SK-N-SH treated with all-trans-retinoic acid at 6 μM for 48 hours (cell line): ENCODE measurements around the gene PRB3.

Source experiments
- ATAC-seq: fragments of 200-7000 bp; cut with Tn5 transposase; 3 replicates; pipeline ENCODE4 v1.9.1; 2020; ENCODE audit warnings: mild to moderate bottlenecking, moderate library complexity
- ARNTL ChIP-seq: fragments of 450-650 bp; formaldehyde crosslinking; IDR thresholded peaks from 2 replicates; pipeline ENCODE4 v1.5.0; 2020; ENCODE audit warnings: low read depth, mild to moderate bottlenecking, moderate library complexity, borderline replicate concordance
- BACH2 ChIP-seq: fragments of 250-450 bp; sonication (Bioruptor Pico); IDR thresholded peaks from 2 replicates; pipeline ENCODE4 v1.9.0; 2021; ENCODE audit warnings: mild to moderate bottlenecking, borderline replicate concordance
- CSDC2 ChIP-seq: fragments of 250-450 bp; sonication (Bioruptor Pico); IDR thresholded peaks from 2 replicates; pipeline ENCODE4 v1.5.0; 2020; ENCODE audit warnings: mild to moderate bottlenecking, moderate library complexity
- CSRNP3 ChIP-seq: fragments of 250-450 bp; sonication (Bioruptor Pico); IDR thresholded peaks from 2 replicates; pipeline ENCODE4 v1.5.1; 2021; ENCODE audit warnings: mild to moderate bottlenecking, moderate library complexity
- ESRRG ChIP-seq: fragments of 250-450 bp; sonication (Bioruptor Pico); IDR thresholded peaks from 2 replicates; pipeline ENCODE4 v1.6.1; 2021; ENCODE audit warnings: mild to moderate bottlenecking
- GLIS3 ChIP-seq: fragments of 250-450 bp; sonication (Bioruptor Pico); IDR thresholded peaks from 2 replicates; pipeline ENCODE4 v1.5.0; 2020; ENCODE audit warnings: mild to moderate bottlenecking, moderate library complexity
- ISL1 ChIP-seq: fragments of 250-450 bp; sonication (Bioruptor Pico); IDR thresholded peaks from 2 replicates; pipeline ENCODE4 v2.1.2; 2022; ENCODE audit warnings: mild to moderate bottlenecking, moderate library complexity
- OSR1 ChIP-seq: fragments of 250-450 bp; sonication (Bioruptor Pico); IDR thresholded peaks from 2 replicates; pipeline ENCODE4 v1.8.0; 2022; ENCODE audit warnings: moderate library complexity, mild to moderate bottlenecking, inconsistent platforms
- PATZ1 ChIP-seq: fragments of 250-450 bp; sonication (Bioruptor Pico); IDR thresholded peaks from 2 replicates; pipeline ENCODE4 v1.8.0; 2020; ENCODE audit warnings: mild to moderate bottlenecking, moderate library complexity, borderline replicate concordance
- PPARA ChIP-seq: fragments of 250-450 bp; sonication (Bioruptor Pico); IDR thresholded peaks from 2 replicates; pipeline ENCODE4 v1.5.0; 2020; ENCODE audit warnings: mild to moderate bottlenecking, borderline replicate concordance
- RARB ChIP-seq: fragments of 250-450 bp; sonication (Bioruptor Pico); IDR thresholded peaks from 2 replicates; pipeline ENCODE4 v1.8.0; 2021; ENCODE audit warnings: mild to moderate bottlenecking, moderate library complexity
- SNAI2 ChIP-seq: fragments of 250-450 bp; sonication (Bioruptor Pico); IDR thresholded peaks from 2 replicates; pipeline ENCODE4 v1.5.0; 2020; ENCODE audit warnings: mild to moderate bottlenecking, moderate library complexity
- TCF4 ChIP-seq: fragments of 250-450 bp; sonication (Bioruptor Pico); IDR thresholded peaks from 2 replicates; pipeline ENCODE4 v1.8.0; 2021; ENCODE audit warnings: mild to moderate bottlenecking, moderate library complexity, borderline replicate concordance
- TOX ChIP-seq: fragments of 250-450 bp; sonication (Bioruptor Pico); IDR thresholded peaks from 2 replicates; pipeline ENCODE4 v1.8.0; 2021; ENCODE audit warnings: mild to moderate bottlenecking, moderate library complexity, borderline replicate concordance
- TSHZ2 ChIP-seq: fragments of 250-450 bp; sonication (Bioruptor Pico); IDR thresholded peaks from 2 replicates; pipeline ENCODE4 v1.5.0; 2020; ENCODE audit warnings: mild to moderate bottlenecking, moderate library complexity
- ZC3H10 ChIP-seq: fragments of 250-450 bp; sonication (Bioruptor Pico); IDR thresholded peaks from 2 replicates; pipeline ENCODE4 v1.5.1; 2021; ENCODE audit warnings: mild to moderate bottlenecking, moderate library complexity
- ZFP3 ChIP-seq: fragments of 250-450 bp; sonication (Bioruptor Pico); IDR thresholded peaks from 2 replicates; pipeline ENCODE4 v1.5.0; 2020; ENCODE audit warnings: mild to moderate bottlenecking, moderate library complexity
- ZFP30 ChIP-seq: fragments of 450-650 bp; formaldehyde crosslinking; IDR thresholded peaks from 2 replicates; pipeline ENCODE4 v1.5.0; 2022; ENCODE audit warnings: mild to moderate bottlenecking, moderate library complexity
- ZNF565 ChIP-seq: fragments of 450-650 bp; formaldehyde crosslinking; conservative IDR thresholded peaks from 2 replicates; pipeline ENCODE4 v1.5.0; 2020; ENCODE audit warnings: low read depth, mild to moderate bottlenecking, moderate library complexity
- ZNF70 ChIP-seq: fragments of 450-650 bp; formaldehyde crosslinking; IDR thresholded peaks from 2 replicates; pipeline ENCODE4 v1.5.0; 2020; ENCODE audit warnings: mild to moderate bottlenecking, moderate library complexity
- ZNF8 ChIP-seq: fragments of 450-650 bp; formaldehyde crosslinking; IDR thresholded peaks from 2 replicates; pipeline ENCODE4 v1.5.0; 2020; ENCODE audit warnings: mild to moderate bottlenecking, moderate library complexity

Gene PRB3

GRCh38 chr12:11242656-11243055 lies 26.9 kb downstream of the PRB3 start:
- no peak for TF ChIP-seq ZNF8 (CRISPR knock-in tag)
- TF ChIP-seq PATZ1 (CRISPR knock-in tag) = no peak
- TF ChIP-seq PPARA (CRISPR knock-in tag) = no peak
- no peak for TF ChIP-seq ZFP30 (CRISPR knock-in tag)
- no peak for TF ChIP-seq ZC3H10 (CRISPR knock-in tag)
- no peak for TF ChIP-seq TCF4
- no peak for ATAC-seq

- no peak for TF ChIP-seq ZFP3 (CRISPR knock-in tag)
- TF ChIP-seq RARB = no peak
- no peak for TF ChIP-seq BACH2 (CRISPR knock-in tag)
- TF ChIP-seq ESRRG (CRISPR knock-in tag) = no peak
- no peak for TF ChIP-seq GLIS3 (CRISPR knock-in tag)
- no peak for TF ChIP-seq PATZ1 (CRISPR knock-in tag)
- TF ChIP-seq ISL1 (CRISPR knock-in tag) = no peak
- no peak for TF ChIP-seq PPARA (CRISPR knock-in tag)
- no peak for TF ChIP-seq CSDC2 (CRISPR knock-in tag)
- no peak for TF ChIP-seq TOX (CRISPR knock-in tag)
- no peak for TF ChIP-seq TSHZ2 (CRISPR knock-in tag)
- TF ChIP-seq TCF4 = no peak
- TF ChIP-seq OSR1 (CRISPR knock-in tag) = no peak
- TF ChIP-seq CSRNP3 = no peak
- TF ChIP-seq ZNF565 (CRISPR knock-in tag) = no peak
- TF ChIP-seq ZNF70 (CRISPR knock-in tag) = no peak
- no peak for TF ChIP-seq SNAI2 (CRISPR knock-in tag)
- TF ChIP-seq ARNTL (CRISPR knock-in tag) = no peak
- no peak for ATAC-seq
These were observed 29.1 kb downstream of the PRB3 start for GRCh38 chr12:11240348-11240930.

GRCh38 chr12:11238275-11238674 lies 31.2 kb downstream of the PRB3 start:
- no peak for ATAC-seq
- no peak for TF ChIP-seq TSHZ2 (CRISPR knock-in tag)
- TF ChIP-seq BACH2 (CRISPR knock-in tag) = no peak
- TF ChIP-seq GLIS3 (CRISPR knock-in tag) = no peak
